ENCODE data around the gene EEF1AKMT3. TPM values are rescaled to one million over a fixed set of nuclear protein-coding genes. Genes with fewer than 3 reads are reported as not detected.

Gene EEF1AKMT3
- total RNA-seq, 1 donor from 2014 or later = 2.1 TPM

DNA sequence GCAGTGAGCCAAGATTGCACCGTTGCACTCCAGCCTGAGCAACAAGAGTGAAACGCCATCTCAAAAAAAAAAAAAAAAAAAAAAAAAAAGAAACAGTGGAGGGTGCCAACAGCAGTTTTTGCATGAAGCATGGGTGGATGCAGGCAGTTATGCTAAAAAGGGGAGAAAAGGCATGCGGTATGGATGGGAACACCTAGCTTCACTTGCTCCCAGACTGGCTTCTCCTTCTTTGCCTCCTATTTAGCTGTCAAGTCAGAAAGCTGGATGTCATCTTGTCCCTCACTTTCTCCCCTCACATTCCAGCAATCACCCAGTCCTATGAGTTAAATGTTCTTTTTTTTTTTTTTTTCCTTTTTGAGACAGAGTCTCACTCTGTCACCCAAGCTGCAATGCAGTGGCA lies 2.6 kb downstream of the EEF1AKMT3 start:
- H3K27me3 ChIP-seq = no peaks in the 10 kb centered on the region
- peaks cover 0 to 13% of the 10 kb centered on the region in 2 donors for H3K36me3 ChIP-seq
- DNase-seq (ENCODE audit: low spot score in 2 of 2) = no peak
- H3K4me3 ChIP-seq = no peak overlapping the region
- H3K4me1 ChIP-seq = peaks cover 2 to 15% of the 10 kb centered on the region in 2 donors
- H3K9me3 ChIP-seq = no peaks in the 10 kb centered on the region
- H3K27ac ChIP-seq = no peak overlapping the region
- intact Hi-C loops (cut with DNase I) = no loop called here
- TF ChIP-seq, protein P1, sequence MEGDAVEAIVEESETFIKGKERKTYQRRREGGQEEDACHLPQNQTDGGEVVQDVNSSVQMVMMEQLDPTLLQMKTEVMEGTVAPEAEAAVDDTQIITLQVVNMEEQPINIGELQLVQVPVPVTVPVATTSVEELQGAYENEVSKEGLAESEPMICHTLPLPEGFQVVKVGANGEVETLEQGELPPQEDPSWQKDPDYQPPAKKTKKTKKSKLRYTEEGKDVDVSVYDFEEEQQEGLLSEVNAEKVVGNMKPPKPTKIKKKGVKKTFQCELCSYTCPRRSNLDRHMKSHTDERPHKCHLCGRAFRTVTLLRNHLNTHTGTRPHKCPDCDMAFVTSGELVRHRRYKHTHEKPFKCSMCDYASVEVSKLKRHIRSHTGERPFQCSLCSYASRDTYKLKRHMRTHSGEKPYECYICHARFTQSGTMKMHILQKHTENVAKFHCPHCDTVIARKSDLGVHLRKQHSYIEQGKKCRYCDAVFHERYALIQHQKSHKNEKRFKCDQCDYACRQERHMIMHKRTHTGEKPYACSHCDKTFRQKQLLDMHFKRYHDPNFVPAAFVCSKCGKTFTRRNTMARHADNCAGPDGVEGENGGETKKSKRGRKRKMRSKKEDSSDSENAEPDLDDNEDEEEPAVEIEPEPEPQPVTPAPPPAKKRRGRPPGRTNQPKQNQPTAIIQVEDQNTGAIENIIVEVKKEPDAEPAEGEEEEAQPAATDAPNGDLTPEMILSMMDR (IDR thresholded peaks at IDR 0.05) = no peak

DNA sequence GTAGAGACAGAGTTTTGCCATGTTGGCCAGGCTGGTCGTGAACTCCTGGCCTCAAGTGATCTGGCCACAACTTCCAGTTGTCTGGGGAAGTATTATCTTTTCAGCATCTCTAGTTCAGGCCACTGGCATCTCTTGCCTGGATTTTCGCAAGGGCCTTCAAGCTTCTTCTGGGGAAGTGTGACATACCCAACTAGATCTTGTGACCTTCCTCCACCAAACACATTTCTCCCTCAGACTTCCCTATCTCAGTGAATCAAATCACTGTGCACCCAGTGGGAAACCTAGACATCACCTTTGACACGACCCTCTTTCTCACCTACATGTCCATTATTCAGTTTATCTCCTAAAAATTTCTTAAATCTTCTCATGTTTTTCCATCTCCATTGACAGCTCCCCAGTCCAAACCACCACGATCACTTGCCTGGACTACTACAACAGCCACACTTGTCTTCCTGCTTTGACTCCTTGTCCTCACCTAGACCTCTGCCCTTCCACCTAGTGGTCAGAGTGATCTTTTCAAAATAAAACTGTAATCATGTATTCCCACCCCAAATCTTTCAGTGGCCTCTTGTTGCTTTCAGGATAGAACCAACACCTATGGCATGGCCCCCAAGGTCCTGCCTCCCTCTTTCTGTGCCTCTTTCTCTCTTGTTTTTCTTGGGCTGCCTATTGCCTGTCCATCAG lies 3.3 kb downstream of the EEF1AKMT3 start:
- no peak overlapping the region for H3K4me3 ChIP-seq
- DNase-seq (ENCODE audit: low spot score in 2 of 2) = no peak
- intact Hi-C loops (cut with DNase I) = no loop called here
- TF ChIP-seq, protein P1 (IDR thresholded peaks at IDR 0.05) = no peak
- H3K36me3 ChIP-seq = peaks cover 0 to 13% of the 10 kb centered on the region in 2 donors
- peaks cover 2 to 15% of the 10 kb centered on the region in 2 donors for H3K4me1 ChIP-seq
- H3K9me3 ChIP-seq = no peaks in the 10 kb centered on the region
- H3K27ac ChIP-seq = no peak overlapping the region
- H3K27me3 ChIP-seq = no peaks in the 10 kb centered on the region

DNA sequence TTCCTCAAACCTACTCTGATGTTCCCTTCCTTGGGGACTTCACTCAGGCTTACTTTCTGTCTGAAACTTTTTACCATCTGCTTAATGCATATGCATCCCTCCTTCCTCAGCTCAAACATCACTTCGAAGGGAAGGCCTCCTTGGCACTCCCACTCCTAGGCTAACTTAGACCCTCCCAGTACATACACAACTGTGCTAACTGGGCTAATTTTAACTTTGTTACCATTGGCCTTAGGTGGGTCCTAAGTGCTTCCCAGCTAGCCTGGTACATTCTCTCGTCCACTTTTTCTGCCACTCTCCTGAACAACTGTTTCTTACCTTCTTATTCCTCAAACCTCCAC lies 3.8 kb downstream of the EEF1AKMT3 start:
- H3K9me3 ChIP-seq = no peaks in the 10 kb centered on the region
- no peak overlapping the region for H3K27ac ChIP-seq
- peaks cover 2 to 10% of the 10 kb centered on the region in 2 donors for H3K4me1 ChIP-seq
- DNase-seq (ENCODE audit: low spot score in 2 of 2) = no peak
- H3K27me3 ChIP-seq = no peaks in the 10 kb centered on the region
- intact Hi-C loops (cut with DNase I) = no loop called here
- peaks cover 0 to 13% of the 10 kb centered on the region in 2 donors for H3K36me3 ChIP-seq
- H3K4me3 ChIP-seq = no peak overlapping the region
- TF ChIP-seq, protein P1 (IDR thresholded peaks at IDR 0.05) = no peak

DNA sequence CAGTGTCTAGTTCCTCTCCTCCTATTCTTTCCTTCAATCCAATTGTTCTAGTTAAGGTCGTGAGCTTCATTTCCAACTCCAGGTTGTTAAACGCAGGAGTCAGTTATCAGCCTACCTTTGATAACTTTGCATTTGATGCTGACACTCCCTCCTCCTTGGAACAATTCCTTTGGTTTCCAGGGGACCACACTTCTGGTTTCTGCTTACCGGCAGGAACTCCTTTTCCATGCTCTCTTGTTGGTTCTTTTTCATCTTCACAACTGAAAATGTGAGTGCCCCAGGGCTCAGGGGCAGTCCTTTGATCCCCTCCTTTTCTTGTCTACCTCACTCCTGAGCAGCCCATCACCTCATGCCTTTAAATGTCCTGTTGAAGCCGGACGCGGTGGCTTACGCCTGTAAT lies 5.0 kb downstream of the EEF1AKMT3 start:
- H3K36me3 ChIP-seq = peaks cover 0 to 13% of the 10 kb centered on the region in 2 donors

DNA sequence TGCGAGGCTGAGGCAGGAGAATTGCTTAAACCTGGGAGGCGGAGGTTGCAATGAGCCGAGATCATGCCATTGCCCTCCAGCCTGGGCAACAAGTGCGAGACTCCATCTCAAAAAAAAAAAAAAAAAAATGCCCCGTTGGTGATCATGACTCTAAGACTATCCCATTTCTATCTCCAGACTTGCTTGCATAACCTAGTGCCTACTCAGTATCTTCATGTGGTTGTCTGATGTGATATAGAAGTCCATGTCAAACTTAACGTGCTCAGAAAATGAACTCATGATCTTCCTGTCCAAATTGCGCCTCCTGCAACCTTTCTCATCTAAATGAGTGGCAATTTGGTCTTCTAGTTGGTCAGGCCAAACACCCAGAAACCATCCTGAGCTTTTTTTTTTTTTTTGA lies 5.5 kb downstream of the EEF1AKMT3 start:
- Histone ChIP-seq H3K4me3 (no peak overlapping the region), H3K36me3 (peaks cover 0 to 13% of the 10 kb centered on the region in 2 donors), H3K27ac (no peak overlapping the region), H3K4me1 (peaks cover 2 to 11% of the 10 kb centered on the region in 2 donors), H3K27me3 (no peaks in the 10 kb centered on the region), H3K9me3 (no peaks in the 10 kb centered on the region)
- TF ChIP-seq, protein P1 (IDR thresholded peaks at IDR 0.05) = no peak
- intact Hi-C loops (cut with DNase I) = no loop called here
- no peak for DNase-seq (ENCODE audit: low spot score in 2 of 2)

More for the DNA sequence above, 5.0 kb downstream of the EEF1AKMT3 start:
- DNase-seq (ENCODE audit: low spot score in 2 of 2) = no peak
- TF ChIP-seq, protein P1 (IDR thresholded peaks at IDR 0.05) = no peak
- intact Hi-C loops (cut with DNase I) = no loop called here
- H3K9me3 ChIP-seq = no peaks in the 10 kb centered on the region
- H3K27ac ChIP-seq = no peak overlapping the region
- H3K4me3 ChIP-seq = no peak overlapping the region
- H3K4me1 ChIP-seq = peaks cover 2 to 11% of the 10 kb centered on the region in 2 donors
- no peaks in the 10 kb centered on the region for H3K27me3 ChIP-seq

All from ascending aorta (tissue), 2 donors.